Activated CD8-positive, alpha-beta memory T cell treated with anti-CD3 and anti-CD28 coated beads, Interleukin-2, amount 50 U/mL, for 1 hour (primary cell): ENCODE data around the gene CHRNA7.
"Not testable (repeated sequence)": the region's sequence is repeated elsewhere in the genome, so short reads cannot be mapped to it uniquely, and the experiment has no call there.

ENCODE experiments used
- DNase-seq: peaks from one replicate; pipeline ENCODE4 v3.0.0-alpha.2; 2020; ENCODE audit errors: extremely low read depth

CHRNA7 gene

DNA sequence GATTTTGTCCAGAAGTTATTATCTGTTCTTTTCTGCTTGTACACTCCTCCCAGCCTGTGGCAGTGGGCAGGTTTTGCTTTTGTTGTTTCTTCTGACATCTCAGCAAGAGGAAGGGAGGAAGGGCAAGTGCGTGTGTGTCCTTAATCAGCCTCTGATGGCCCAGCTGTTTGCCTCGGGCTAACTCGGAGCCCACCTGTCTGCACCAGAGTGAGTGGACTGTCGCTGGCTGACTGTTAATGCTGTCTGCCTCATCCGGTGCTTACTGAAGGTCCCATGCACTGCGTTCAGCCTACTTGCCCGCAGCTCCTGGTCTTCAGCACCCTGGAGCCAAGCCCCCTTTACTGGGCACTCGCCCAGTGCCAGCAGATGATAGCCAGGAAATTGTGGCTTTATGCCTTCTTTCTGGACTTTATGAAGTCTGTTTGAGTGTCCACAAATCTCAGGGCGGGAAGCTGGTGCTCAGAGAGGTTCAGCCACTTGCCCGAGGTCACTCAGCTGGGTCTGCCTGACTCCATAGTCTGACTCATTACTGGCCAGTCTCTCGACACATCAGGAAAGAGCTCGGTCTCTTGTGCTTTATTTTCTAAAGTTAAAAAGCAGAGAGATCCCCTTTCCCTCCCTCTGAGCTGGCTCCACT, 89.5 kb downstream of the CHRNA7 start:
- DNase-seq: no peak

DNA sequence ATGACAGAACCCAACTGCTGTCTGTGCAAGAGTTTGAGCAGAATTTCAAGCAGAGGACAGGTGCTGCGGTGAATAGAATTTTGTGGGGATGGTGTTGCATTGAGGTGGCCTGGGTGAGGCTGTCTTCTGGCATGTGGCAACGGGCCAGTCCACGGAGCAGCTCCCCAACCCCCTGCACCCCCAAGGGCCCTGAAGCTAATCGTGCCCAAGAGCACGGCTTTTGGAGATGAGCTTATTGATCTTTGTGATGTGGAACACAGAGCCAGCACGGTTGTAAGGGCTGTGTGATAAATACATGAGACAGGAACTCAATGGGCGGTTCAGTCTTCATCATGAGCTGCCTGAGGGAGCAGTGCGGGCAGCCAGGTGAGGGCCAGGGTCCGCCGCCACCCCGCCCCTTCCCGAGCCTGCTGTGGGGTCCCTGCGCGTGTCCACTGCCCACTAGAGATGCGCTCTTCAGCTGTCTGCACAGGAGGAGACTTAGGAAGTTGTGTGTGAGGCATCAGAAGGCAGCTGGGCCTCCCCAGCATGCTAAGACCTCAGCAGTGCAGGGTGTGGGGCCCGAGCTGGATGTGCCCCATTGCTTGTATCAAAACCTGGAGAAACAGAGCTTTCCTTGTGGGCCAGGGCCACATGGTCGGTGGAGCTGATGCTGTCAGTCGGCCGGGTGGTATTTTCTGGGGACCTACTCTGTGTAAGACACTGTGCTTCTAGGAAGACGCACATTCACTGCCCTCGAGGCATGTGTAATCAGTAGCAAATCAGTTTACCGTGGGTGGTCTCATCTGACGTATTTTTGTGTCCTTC, 90.5 kb downstream of the CHRNA7 start:
- no peak for DNase-seq

DNA sequence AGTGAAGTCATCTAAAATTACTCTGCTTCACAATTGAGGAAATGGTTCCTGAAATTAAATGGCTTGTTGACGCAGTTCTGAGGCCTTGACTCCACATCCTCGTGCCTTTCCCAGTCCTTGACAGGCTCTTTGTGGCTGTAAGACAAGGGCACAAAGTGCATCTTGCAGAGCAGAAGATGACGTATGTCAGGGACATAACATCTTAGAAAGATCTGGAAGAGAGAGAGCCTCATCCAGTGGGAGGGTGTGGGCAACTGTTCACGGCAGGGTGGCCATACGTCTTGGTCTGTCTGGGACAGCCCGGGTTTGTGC, 91.0 kb downstream of the CHRNA7 start:
- no peak for DNase-seq

DNA sequence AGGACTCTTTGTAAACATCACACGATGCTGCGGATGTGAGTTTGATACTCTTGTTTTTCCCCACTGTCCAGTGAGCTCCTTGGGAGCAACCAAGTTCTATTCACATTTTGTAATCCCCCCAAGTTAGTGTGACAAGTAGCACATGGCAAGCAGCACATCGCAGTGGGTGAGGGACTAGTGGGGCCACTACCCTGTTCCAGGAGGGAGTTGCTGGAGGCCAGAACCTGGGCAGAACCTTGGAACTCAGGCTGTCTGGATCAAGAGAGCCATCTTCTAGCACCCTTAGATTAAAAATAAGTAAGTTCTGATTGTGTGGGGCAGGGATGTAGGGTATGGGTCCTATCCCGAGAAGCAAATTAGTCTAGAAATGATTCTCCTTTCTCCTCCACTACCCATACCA, 91.7 kb downstream of the CHRNA7 start:
- DNase-seq: no peak

DNA sequence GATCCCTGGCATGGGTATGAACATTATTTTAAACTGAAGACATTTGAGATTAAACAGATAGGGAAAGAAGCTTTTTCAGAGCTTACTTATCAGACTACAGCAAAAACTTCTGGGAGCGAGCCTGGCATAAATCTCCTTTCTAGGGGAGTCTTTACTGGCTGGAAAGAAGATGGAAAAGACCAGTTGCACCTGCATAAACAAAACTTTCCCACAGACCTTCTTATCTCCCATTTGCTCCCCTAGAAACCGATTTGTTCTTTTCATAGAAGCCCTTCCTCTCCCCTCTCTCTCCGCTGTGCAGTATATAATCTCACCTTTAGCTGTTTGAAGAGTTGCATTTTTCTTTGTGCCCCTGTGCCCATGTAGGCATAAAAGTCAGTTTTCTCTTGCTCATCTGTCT, 93.2 kb downstream of the CHRNA7 start:
- DNase-seq: no peak

DNA sequence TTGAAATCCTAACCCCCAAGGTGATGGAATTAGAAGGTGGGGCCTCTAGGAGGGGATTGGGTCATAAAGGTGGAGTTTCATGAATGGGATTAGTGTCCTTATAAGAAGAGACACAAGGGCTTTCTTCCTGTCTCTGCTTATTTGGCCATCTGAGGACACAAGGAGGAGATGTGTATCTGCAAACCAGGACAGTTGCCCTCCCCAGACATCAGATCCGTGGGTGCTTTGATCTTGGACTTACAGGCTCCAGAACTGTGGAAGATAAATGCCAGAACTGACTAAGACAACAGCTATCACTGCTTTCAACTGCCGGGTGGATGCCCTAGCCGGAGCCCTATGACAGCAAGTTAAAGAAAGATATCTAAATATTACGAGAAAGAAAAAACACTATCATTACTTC, 94.4 kb downstream of the CHRNA7 start:
- DNase-seq: no peak

- no peak for DNase-seq
Measured at GRCh38 chr15:32125595-32125994, 95.3 kb downstream of the CHRNA7 start.

DNA sequence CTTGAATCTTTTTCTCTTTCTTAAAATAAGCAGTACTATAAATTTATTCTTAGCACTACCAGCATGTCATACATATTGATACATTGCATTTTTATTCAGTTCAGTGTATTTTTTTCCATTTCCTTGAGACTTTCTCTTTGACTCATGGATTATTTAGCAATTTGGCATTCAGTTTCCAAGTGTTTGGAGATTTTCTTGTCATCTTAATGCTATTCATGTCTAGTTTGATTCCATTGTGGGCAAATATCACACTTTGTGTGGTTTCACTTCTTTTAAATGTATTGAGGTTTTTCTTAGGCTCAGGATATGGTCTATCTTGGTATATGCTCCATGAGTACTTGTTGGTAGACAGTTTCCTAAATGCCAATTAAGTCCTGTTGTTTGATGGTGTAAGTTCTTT, 99.5 kb downstream of the CHRNA7 start:
- no peak for DNase-seq

GRCh38 chr15:32130823-32131222, 100.5 kb downstream of the CHRNA7 start:
- DNase-seq: no peak

DNA sequence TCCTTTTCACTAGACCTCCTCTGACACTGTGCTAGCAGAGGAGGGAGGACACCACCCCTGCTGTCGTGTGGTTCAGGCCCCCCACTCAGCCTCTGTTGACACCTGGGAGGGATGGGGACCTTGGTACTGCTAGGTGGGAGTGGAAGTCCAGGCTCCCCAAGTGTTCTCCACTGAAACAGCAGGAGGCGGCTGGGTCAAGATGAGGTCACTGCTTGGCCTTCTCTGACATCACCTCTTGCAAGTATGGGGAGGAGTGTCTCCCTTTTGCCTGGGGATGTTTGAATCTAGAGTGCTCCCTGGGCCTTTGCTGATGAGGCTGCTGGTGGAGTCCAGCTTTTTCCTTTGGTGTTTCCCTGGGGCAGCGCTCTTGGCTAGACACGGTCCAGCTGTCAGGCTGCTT, 101.5 kb downstream of the CHRNA7 start:
- no peak for DNase-seq

GRCh38 chr15:32132859-32133258, 102.5 kb downstream of the CHRNA7 start:
- DNase-seq: no peak

- DNase-seq: no peak
Measured at GRCh38 chr15:32134842-32135241, 104.5 kb downstream of the CHRNA7 start.

GRCh38 chr15:32135335-32135734, 105.0 kb downstream of the CHRNA7 start:
- DNase-seq: no peak

- DNase-seq: not testable (repeated sequence)
Measured at GRCh38 chr15:32145512-32145911, 115.2 kb downstream of the CHRNA7 start.

GRCh38 chr15:32148833-32149555, 118.7 kb downstream of the CHRNA7 start:
- no peak for DNase-seq

DNA sequence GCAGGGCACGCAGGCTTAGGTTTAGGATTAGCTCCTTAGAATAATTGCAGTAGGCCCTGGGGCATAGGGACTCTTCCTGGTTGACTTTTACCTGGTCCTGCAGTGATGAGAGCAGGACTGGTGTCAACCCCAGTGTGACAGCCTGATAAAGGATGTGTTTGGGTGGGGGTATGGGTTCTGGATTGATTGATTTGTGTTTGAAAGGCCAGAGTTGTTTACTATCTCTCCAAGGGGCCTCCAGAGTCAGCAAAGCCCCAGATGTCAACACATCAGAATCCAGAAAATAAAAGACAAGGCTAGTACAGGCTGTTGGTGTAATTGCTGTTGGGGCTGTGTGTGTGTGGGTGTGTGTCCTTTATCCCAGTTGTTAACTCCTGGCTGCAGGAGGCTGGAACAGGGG, 122.3 kb downstream of the CHRNA7 start:
- DNase-seq: no peak

- not testable (repeated sequence) for DNase-seq
Measured at GRCh38 chr15:32153868-32154623, 123.7 kb downstream of the CHRNA7 start.

GRCh38 chr15:32162143-32162542, 131.8 kb downstream of the CHRNA7 start:
- DNase-seq: not testable (repeated sequence)

- DNase-seq: not testable (repeated sequence)
Measured at GRCh38 chr15:32164065-32164464, 133.8 kb downstream of the CHRNA7 start.

DNA sequence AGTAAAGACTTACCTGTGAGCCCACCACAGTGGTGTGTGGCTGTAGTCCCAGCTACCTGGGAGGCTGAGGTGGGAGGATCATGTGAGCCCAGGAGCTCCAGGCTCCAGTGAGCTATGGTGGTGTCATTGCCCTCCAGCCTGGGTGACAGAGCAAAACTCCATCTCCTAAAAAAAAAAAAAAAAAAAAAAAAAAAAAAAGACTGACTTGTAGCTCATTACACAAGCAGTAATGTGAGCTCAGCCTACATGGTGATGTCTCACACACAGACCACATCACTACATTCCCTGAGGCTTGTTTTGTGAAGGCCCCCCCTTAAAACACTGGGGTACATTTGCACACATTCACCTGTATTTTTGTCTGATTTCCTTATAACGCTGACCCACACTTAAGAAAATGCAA, 134.4 kb downstream of the CHRNA7 start:
- not testable (repeated sequence) for DNase-seq

DNA sequence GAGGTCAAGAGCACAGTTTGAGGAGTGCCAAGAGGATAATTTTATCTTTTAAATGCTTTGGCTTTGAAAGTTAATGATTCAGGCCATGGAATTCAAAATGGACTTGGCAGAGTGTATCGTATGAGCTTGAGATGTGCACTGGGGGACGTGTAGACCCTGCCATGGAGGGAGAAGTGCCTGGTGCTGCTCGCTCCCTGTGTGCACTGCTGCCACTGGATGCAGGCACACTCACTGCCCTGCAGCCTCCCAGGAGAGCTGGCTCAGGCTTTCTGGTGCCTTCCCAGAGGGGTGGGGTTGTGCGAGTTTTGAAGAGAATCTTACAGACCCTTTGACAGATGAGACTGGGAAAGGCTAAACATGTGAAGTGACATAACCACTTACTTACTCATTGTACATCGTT, 135.5 kb downstream of the CHRNA7 start:
- DNase-seq: not testable (repeated sequence)

DNA sequence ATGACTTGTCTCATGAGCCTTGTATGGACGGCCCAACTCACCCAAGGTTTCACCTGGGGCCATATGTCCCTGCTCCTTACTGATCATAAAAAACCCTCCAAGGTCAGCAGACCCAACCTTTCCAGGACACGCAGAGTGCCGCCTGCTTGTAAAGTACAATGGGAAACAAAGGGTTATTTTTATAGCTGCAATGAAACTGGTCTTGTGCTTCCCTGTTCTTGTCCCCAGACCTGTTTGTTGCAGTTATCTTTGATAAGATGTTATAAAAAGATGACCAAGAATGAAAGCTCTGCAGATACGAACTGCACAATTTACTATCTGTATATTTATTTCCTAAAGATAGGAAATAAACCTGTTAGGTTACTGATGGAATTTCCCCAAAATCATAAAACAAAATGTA, 136.0 kb downstream of the CHRNA7 start:
- DNase-seq: not testable (repeated sequence)
